HepG2 (cell line): ENCODE data around the gene APBA1.

Source experiments
- ADNP ChIP-seq: sonication (generic); formaldehyde crosslinking; IDR thresholded peaks from 2 replicates; pipeline ENCODE4 v1.4.0; 2020; ENCODE audit warnings: missing genetic modification reagents
- BRD4 ChIP-seq: sonication (generic); formaldehyde crosslinking; IDR thresholded peaks from 2 replicates; pipeline ENCODE4 v1.4.0; 2020; ENCODE audit warnings: missing genetic modification reagents
- ZBTB20 ChIP-seq: sonication (generic); formaldehyde crosslinking; IDR thresholded peaks from 2 replicates; pipeline ENCODE4 v1.8.1; 2023; ENCODE audit warnings: missing genetic modification reagents, low read depth, mild to moderate bottlenecking, borderline replicate concordance
- ZNF12 ChIP-seq: sonication (generic); formaldehyde crosslinking; IDR thresholded peaks from 2 replicates; pipeline ENCODE4 v1.5.0; 2020; ENCODE audit warnings: missing genetic modification reagents

DNA sequence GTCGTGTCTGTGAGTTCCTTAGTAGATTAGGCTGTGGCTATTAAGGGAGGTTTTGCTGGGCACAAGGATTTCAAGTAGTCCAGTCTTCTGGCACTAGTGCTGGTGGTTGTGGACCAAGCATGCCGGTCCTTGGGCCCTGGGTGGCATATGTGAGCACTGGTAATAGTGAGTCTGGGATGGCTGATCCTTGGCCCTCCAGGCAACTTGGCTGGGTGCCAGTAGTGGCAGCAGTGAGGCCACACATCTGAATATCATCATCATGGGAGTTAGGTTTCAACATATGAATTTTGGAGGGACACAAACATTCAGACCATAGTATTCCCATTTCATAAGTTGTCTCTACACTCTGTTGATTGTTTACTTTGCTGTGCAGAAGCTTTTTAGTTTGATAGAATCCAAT lies 25.3 kb upstream of the APBA1 start:
- TF ChIP-seq BRD4 (CRISPR knock-in tag) (no peak), ZNF12 (no peak), ZBTB20 (no peak), ADNP (CRISPR knock-in tag) (no peak)
